GM19043 (cell line): ENCODE results near the gene EEFSEC.

Experiments used
- ATAC-seq: cut with Tn5 transposase; IDR thresholded peaks from one replicate; pipeline ENCODE4 v1.9.1; 2021; ENCODE audit warnings: low read depth; ENCODE audit not compliant: unreplicated experiment

EEFSEC gene

GRCh38 chr3:128269796-128270195 is 116.5 kb downstream of the EEFSEC start:
- no peak for ATAC-seq

- ATAC-seq: no peak
Measured at GRCh38 chr3:128270559-128271492, 117.5 kb downstream of the EEFSEC start.

GRCh38 chr3:128271536-128272332 is 118.5 kb downstream of the EEFSEC start:
- ATAC-seq: no peak

GRCh38 chr3:128273109-128273840 is 120.0 kb downstream of the EEFSEC start:
- no peak for ATAC-seq

- ATAC-seq: no peak
Measured at GRCh38 chr3:128273841-128274573, 120.7 kb downstream of the EEFSEC start.

GRCh38 chr3:128274837-128275236 is 121.6 kb downstream of the EEFSEC start:
- no peak for ATAC-seq

GRCh38 chr3:128275316-128276145 is 122.2 kb downstream of the EEFSEC start:
- ATAC-seq: no peak

GRCh38 chr3:128276146-128276435 is 122.8 kb downstream of the EEFSEC start:
- ATAC-seq: no peak

GRCh38 chr3:128276577-128277183 is 123.4 kb downstream of the EEFSEC start:
- ATAC-seq: no peak

GRCh38 chr3:128277378-128278069 is 124.2 kb downstream of the EEFSEC start:
- ATAC-seq: no peak

GRCh38 chr3:128278130-128278529 is 124.8 kb downstream of the EEFSEC start:
- no peak for ATAC-seq

GRCh38 chr3:128278761-128279600 is 125.7 kb downstream of the EEFSEC start:
- ATAC-seq: no peak

GRCh38 chr3:128279601-128279880 is 126.3 kb downstream of the EEFSEC start:
- no peak for ATAC-seq

- no peak for ATAC-seq
Measured at GRCh38 chr3:128280481-128281052, 127.3 kb downstream of the EEFSEC start.

- no peak for ATAC-seq
Measured at GRCh38 chr3:128281056-128281455, 127.8 kb downstream of the EEFSEC start.

GRCh38 chr3:128281461-128282367 is 128.4 kb downstream of the EEFSEC start:
- no peak for ATAC-seq
